Activated T-cell treated with anti-CD3 and anti-CD28 coated beads, Interleukin-2, amount 50 U/mL, for 72 hours (primary cell): Measurements from ENCODE around the gene FLYWCH1. TPM values are rescaled to one million over a fixed set of nuclear protein-coding genes. Genes with fewer than 3 reads are reported as not detected.

Experiments
- total RNA-seq, 2 donors: library from RNA; stranded (reverse); gene quantifications; one replicate each; pipeline ENCODE4 v1.2.3, GENCODE V29; 2022

FLYWCH1 gene
- total RNA-seq, 2 donors from 2014 or later: 68.5 to 76.4 TPM

Other genes with a start within 250 kb of the FLYWCH1 start
- 10 to 100 TPM; 44.8 to 50.2 TPM for gene KCTD5, start 229.4 kb upstream of the FLYWCH1 start, total RNA-seq
- gene PRSS27, start 191.7 kb upstream of the FLYWCH1 start, total RNA-seq: 1 to 10 TPM; 7.6 to 8.8 TPM
- 100 to 1,000 TPM; 696 to 731 TPM for gene SRRM2, start 159.3 kb upstream of the FLYWCH1 start, total RNA-seq
- gene ELOB, start 134.7 kb upstream of the FLYWCH1 start, total RNA-seq: 100 to 1,000 TPM; 158 to 208 TPM
- under 1 TPM in 1 of 2 donors, not detected in 1; 0.46 TPM for gene PRSS33, start 124.4 kb upstream of the FLYWCH1 start, total RNA-seq
- gene PRSS41, start 113.5 kb upstream of the FLYWCH1 start, total RNA-seq: under 1 TPM in 1 of 2 donors, not detected in 1; 0.29 TPM
- 10 to 100 TPM in 1 of 2 donors, 1 to 10 TPM in 1; 2.4 to 10.3 TPM for gene PRSS21, start 94.7 kb upstream of the FLYWCH1 start, total RNA-seq
- 1 to 10 TPM; 3.9 to 8.5 TPM for gene ZG16B, start 81.6 kb upstream of the FLYWCH1 start, total RNA-seq
- gene PRSS22, start 53.8 kb upstream of the FLYWCH1 start, total RNA-seq: 1 to 10 TPM in 1 of 2 donors, not detected in 1; 1.1 TPM
- 10 to 100 TPM; 26.4 to 29.1 TPM for gene FLYWCH2, start 28.7 kb upstream of the FLYWCH1 start, total RNA-seq
- gene KREMEN2, start 52.3 kb downstream of the FLYWCH1 start, total RNA-seq: under 1 TPM; 0.12 TPM
- 10 to 100 TPM; 31.9 to 40.0 TPM for gene PAQR4, start 57.4 kb downstream of the FLYWCH1 start, total RNA-seq
- gene PKMYT1, start 68.5 kb downstream of the FLYWCH1 start, total RNA-seq: 100 to 1,000 TPM in 1 of 2 donors, 10 to 100 TPM in 1; 96.1 to 112 TPM
- under 1 TPM in 1 of 2 donors, not detected in 1; 0.14 TPM for gene CLDN9, start 101.0 kb downstream of the FLYWCH1 start, total RNA-seq
- gene CLDN6, start 106.3 kb downstream of the FLYWCH1 start, total RNA-seq: not detected
- gene TNFRSF12A, start 108.4 kb downstream of the FLYWCH1 start, total RNA-seq: 1 to 10 TPM; 3.9 to 4.0 TPM
- gene HCFC1R1, start 112.0 kb downstream of the FLYWCH1 start, total RNA-seq: 10 to 100 TPM; 27.6 to 32.8 TPM
- gene THOC6, start 112.1 kb downstream of the FLYWCH1 start, total RNA-seq: 10 to 100 TPM; 49.1 to 50.9 TPM
- gene BICDL2, start 125.0 kb downstream of the FLYWCH1 start, total RNA-seq: under 1 TPM in 1 of 2 donors, not detected in 1; 0.30 TPM
- 1 to 10 TPM; 2.3 to 5.2 TPM for gene MMP25, start 134.6 kb downstream of the FLYWCH1 start, total RNA-seq
- gene IL32, start 153.7 kb downstream of the FLYWCH1 start, total RNA-seq: 1,000 to 10,000 TPM; 1,427 to 2,251 TPM
- gene ZSCAN10, start 187.4 kb downstream of the FLYWCH1 start, total RNA-seq: under 1 TPM; 0.28 to 0.48 TPM
- under 1 TPM; 0.12 to 0.28 TPM for gene ZNF205, start 200.7 kb downstream of the FLYWCH1 start, total RNA-seq
- 10 to 100 TPM; 12.2 to 16.3 TPM for gene ZNF213, start 223.1 kb downstream of the FLYWCH1 start, total RNA-seq